GM12892 (cell line): ENCODE measurements around the gene NR2F2.

Source experiments
- POLR2A ChIP-seq: IDR thresholded peaks from 2 replicates; pipeline ENCODE4 v1.6.1; 2011; ENCODE audit warnings: low read depth, low read length, control low read depth
- POLR2AphosphoS5 ChIP-seq: IDR thresholded peaks from 2 replicates; pipeline ENCODE4 v1.6.1; 2011; ENCODE audit warnings: low read depth, low read length, control low read depth
- TAF1 ChIP-seq: IDR thresholded peaks from 2 replicates; pipeline ENCODE4 v1.6.1; 2011; ENCODE audit warnings: low read depth, mild to moderate bottlenecking, control low read depth, low read length, borderline replicate concordance

- TF ChIP-seq POLR2A (no peak), TAF1 (no peak), POLR2AphosphoS5 (no peak)
Measured at GRCh38 chr15:96309143-96309660, 21.3 kb upstream of the NR2F2 start.
